B cell (primary cell): Measurements from ENCODE around the gene SIL1. TPM values are rescaled to one million over a fixed set of nuclear protein-coding genes. Genes with fewer than 3 reads are reported as not detected.

ENCODE experiments used
- ATAC-seq: fragments of 200-7000 bp; cut with Tn5 transposase; one replicate; pipeline ENCODE4 v1.10.0; 2021; ENCODE audit warnings: low read depth, mild to moderate bottlenecking, moderate number of reproducible peaks, moderate library complexity
- CTCF ChIA-PET: fragments of 350-600 bp; sonication (Branson Sonifier 250); formaldehyde crosslinking; loops from one replicate; lab custom pipeline; 2021; ENCODE audit warnings: antibody characterized with exemption, inconsistent platforms; lab: Charles Lee
- POLR2A ChIA-PET: fragments of 350-600 bp; sonication (Branson Sonifier 250); formaldehyde crosslinking; loops from one replicate; lab custom pipeline; 2021; ENCODE audit warnings: antibody characterized with exemption; lab: Charles Lee
- DNase-seq: peaks from one replicate; pipeline ENCODE4 v3.0.0; 2013
- H2AFZ ChIP-seq: 2 replicates; pipeline ENCODE4 v1.6.1; 2012; ENCODE audit warnings: mild to moderate bottlenecking, low read depth, low read length; ENCODE audit not compliant: insufficient read depth, poor library complexity, severe bottlenecking
- H3K27ac ChIP-seq, 2 donors: 1 replicate in 1 of 2; 2 replicates in 1 of 2; pipeline ENCODE4 v1.5.1; 2012 to 2013; ENCODE audit warnings: low read length in 2 of 2, mild to moderate bottlenecking in 2 of 2, moderate library complexity in 1 of 2
- H3K27me3 ChIP-seq, 4 experiments: fragments of 200-600 bp in 1 of 4; sonication (generic) in 1 of 4; replicated peaks in 1 of 4; 1 replicate in 2 of 4; 2 replicates in 2 of 4; pipeline versions ENCODE4 v1.6.1 to v1.7.0; 2013 to 2016; ENCODE audit warnings: low read length in 3 of 4, mild to moderate bottlenecking in 2 of 4, mixed read lengths in 1 of 4, moderate library complexity in 1 of 4; ENCODE audit not compliant: insufficient read depth in 4 of 4, control insufficient read depth in 3 of 4; ENCODE audit errors: control extremely low read depth in 1 of 4
- H3K36me3 ChIP-seq, 2 experiments: replicated peaks in 1 of 2; 1 replicate in 1 of 2; 2 replicates in 1 of 2; pipeline versions ENCODE4 v1.6.1 to v1.7.1; 2013; ENCODE audit warnings: low read length in 1 of 2; ENCODE audit not compliant: insufficient read depth in 2 of 2, control insufficient read depth in 1 of 2; ENCODE audit errors: control extremely low read depth in 1 of 2, extremely low read depth in 1 of 2
- H3K4me1 ChIP-seq, 2 donors: fragments of 200-600 bp in 1 of 2; sonication (generic) in 1 of 2; 1 replicate in 1 of 2; 2 replicates in 1 of 2; pipeline versions ENCODE4 v1.5.1 to v1.6.1; 2013 to 2017; ENCODE audit warnings: low read length in 2 of 2; ENCODE audit not compliant: control insufficient read depth in 2 of 2, insufficient read depth in 2 of 2
- H3K4me2 ChIP-seq: replicated peaks from 2 replicates; pipeline ENCODE3; 2012; ENCODE audit warnings: mild to moderate bottlenecking, low read depth, low read length; ENCODE audit not compliant: poor library complexity, severe bottlenecking
- H3K4me3 ChIP-seq, 5 experiments: fragments of 200-600 bp in 1 of 5; sonication (generic) in 1 of 5; 1 replicate in 3 of 5; 2 replicates in 2 of 5; pipeline versions ENCODE4 v1.5.1 to v1.7.0; 2011 to 2016; ENCODE audit warnings: low read length in 4 of 5, mild to moderate bottlenecking in 4 of 5, low read depth in 2 of 5, control low read depth in 1 of 5, moderate library complexity in 1 of 5; ENCODE audit not compliant: insufficient read depth in 1 of 5; ENCODE audit errors: control extremely low read depth in 1 of 5, extremely low read depth in 1 of 5
- H3K79me2 ChIP-seq: fragments of 200-600 bp; sonication (generic); one replicate; pipeline ENCODE4 v1.6.0; 2016; ENCODE audit warnings: low read length; ENCODE audit not compliant: control insufficient read depth, insufficient read depth
- H3K9ac ChIP-seq: fragments of 200-600 bp; sonication (generic); 2 replicates; pipeline ENCODE4 v1.6.1; 2017; ENCODE audit warnings: mild to moderate bottlenecking, low read length, moderate library complexity
- H3K9me3 ChIP-seq, 3 donors: one replicate each; pipeline versions ENCODE4 v1.6.1 to v1.7.1; 2013; ENCODE audit warnings: low read length in 2 of 3; ENCODE audit not compliant: control insufficient read depth in 2 of 3, insufficient read depth in 1 of 3; ENCODE audit errors: control extremely low read depth in 1 of 3
- H4K20me1 ChIP-seq: 2 replicates; pipeline ENCODE4 v1.6.0; 2012; ENCODE audit warnings: mild to moderate bottlenecking, low read length; ENCODE audit not compliant: insufficient read depth, control insufficient read depth, poor library complexity, severe bottlenecking
- H3K27ac Mint-ChIP-seq: one replicate; pipeline ENCODE4 v1.8.0; 2021; ENCODE audit warnings: mixed read lengths
- H3K27me3 Mint-ChIP-seq: one replicate; pipeline ENCODE4 v1.8.0; 2021; ENCODE audit warnings: mixed read lengths
- H3K4me1 Mint-ChIP-seq: one replicate; pipeline ENCODE4 v1.8.0; 2021; ENCODE audit warnings: mixed read lengths
- H3K4me3 Mint-ChIP-seq: one replicate; pipeline ENCODE4 v1.8.0; 2021; ENCODE audit warnings: mixed read lengths
- H3K9me3 Mint-ChIP-seq: one replicate; pipeline ENCODE4 v1.8.0; 2022; ENCODE audit warnings: mixed read lengths; ENCODE audit not compliant: insufficient read depth
- EZH2 ChIP-seq: IDR thresholded peaks from 2 replicates; pipeline ENCODE4 v1.6.1; 2012; ENCODE audit warnings: borderline replicate concordance, low read depth, mild to moderate bottlenecking, moderate library complexity, low read length; ENCODE audit not compliant: insufficient read depth, poor library complexity, severe bottlenecking
- WGBS: methylation state at CpG from one replicate; pipeline ENCODE4 v1.1.5; 2013; ENCODE audit warnings: missing lambda C conversion rate; ENCODE audit not compliant: insufficient coverage; 5-methylcytosine and 5-hydroxymethylcytosine counted together
- intact Hi-C: fragments of 100-400 bp; cut with micrococcal nuclease; formaldehyde crosslinking; loops from one replicate; pipeline ENCODE4 v1.10.0; 2022
- polyA minus RNA-seq: library from RNA; depleted of rRNA, polyadenylated mRNA; stranded (reverse); fragments of >200 nt; gene quantifications from 2 replicates; pipeline ENCODE4 v1.2.3, GENCODE V29; 2012
- polyA plus RNA-seq: library from polyadenylated mRNA; depleted of rRNA; stranded (reverse); fragments of >200 nt; gene quantifications from 2 replicates; pipeline ENCODE4 v1.2.3, GENCODE V29; 2012
- total RNA-seq, 2 donors: library from RNA; stranded (reverse); fragments of 120-200 nt in 1 of 2; gene quantifications; 1 replicate in 1 of 2; 2 replicates in 1 of 2; pipeline versions ENCODE4 v1.2.3 to v1.2.4, GENCODE V29; 2013 to 2022
- TF ChIP-seq, protein P1 (sequence below): fragments of 200-600 bp; IDR thresholded peaks from one replicate; pipeline ENCODE4 v1.8.0; 2022; ENCODE audit warnings: antibody characterized with exemption, mild to moderate bottlenecking

Gene SIL1
- total RNA-seq (17.9 and 19.8 TPM in 2 replicates), polyA plus RNA-seq (13.7 and 16.9 TPM in 2 replicates), polyA minus RNA-seq (22.4 and 28.6 TPM in 2 replicates)
- 12.6 TPM for total RNA-seq (2013)

DNA sequence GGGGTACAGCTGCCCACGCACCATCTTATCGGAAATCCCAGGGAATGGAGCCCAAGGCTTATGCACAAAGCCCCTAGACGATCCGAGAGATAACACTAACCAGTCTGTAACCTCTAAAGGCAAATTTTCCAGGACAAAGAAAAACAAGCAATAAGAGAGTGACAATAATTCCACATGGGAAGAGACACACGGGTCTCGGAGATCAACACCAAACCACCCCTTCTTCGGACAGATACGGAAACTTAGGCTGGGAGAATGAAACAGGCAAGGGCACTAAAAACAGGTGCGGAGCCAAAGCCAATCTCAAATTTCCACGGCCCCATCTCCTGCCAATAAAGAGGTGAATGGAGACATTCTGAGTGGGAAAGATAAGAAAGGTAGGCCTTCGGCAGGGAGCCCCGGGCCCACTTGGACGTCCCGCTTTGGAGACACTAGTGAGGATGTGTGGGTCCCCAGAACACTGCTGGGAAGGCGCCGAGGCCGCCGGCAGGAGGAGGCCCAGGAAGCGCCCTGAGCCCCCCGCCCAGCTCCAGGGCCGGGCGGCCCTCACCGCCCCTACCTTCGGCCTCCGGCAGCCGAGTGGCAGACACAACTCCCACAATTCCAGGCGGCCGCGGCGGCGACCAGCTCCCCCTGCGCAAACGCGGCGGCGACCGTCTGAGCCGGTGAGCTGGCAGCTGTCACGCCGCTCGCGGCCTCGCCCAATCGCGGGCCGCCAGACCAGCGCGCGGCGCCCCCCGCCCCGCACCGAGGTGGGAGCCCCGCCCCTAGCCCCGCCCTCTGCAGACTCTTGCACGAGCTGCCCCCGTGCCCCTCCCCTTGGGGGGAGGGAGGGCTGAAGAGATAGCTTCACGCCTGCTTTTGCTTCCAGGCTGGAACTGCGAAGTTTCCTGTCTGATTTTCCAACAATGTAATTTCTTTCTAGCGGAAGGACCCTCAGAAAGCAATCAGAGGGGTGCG lies at the start of gene SIL1:
Gene SIL1 (minus strand): TSS at position 659 of the 960 bp plus-strand sequence. CDS start 70,525 bp downstream, outside the sequence.
- intact Hi-C loops: loop anchor here (1.0 to 10.0 kb wide), 4 partner anchors 75 to 1443 kb away; partner anchors contain the start of genes HNRNPA0 and SPATA24
- DNase-seq: peak; percentile 96
- ChIA-PET CTCF (interaction anchor here (0.7 to 1.5 kb wide), 4 partner anchors 19 to 193 kb away, joined by 3 read pairs; partner anchors contain the start of gene PAIP2), POLR2A (interaction anchor here (0.9 kb wide), 1 partner anchor 96 kb away, joined by 8 read pairs; the partner anchor contains the start of gene MATR3)
- Mint-ChIP-seq H3K4me1 (peaks cover 19% of the 10 kb centered on the region), H3K9me3 (no peaks in the 10 kb centered on the region), H3K4me3 (peak within 1 kb of the TSS; percentile 88), H3K27me3 (no peaks in the 10 kb centered on the region), H3K27ac (peak within 1 kb of the TSS; percentile 87)
- H3K27me3 ChIP-seq: no peaks in the 10 kb centered on the region
- no peaks in the 10 kb centered on the region for H4K20me1 ChIP-seq
- ATAC-seq: peak; percentile 98
- no peaks in the 10 kb centered on the region for H3K9me3 ChIP-seq
- H3K9ac ChIP-seq: peak within 1 kb of the TSS; percentile 84
- WGBS: 2% methylated on average over 54 of the region's 61 CpGs
- peak within 1 kb of the TSS; percentile 92 for H3K4me2 ChIP-seq
- H3K4me3 ChIP-seq: peak within 1 kb of the TSS; percentile 56 to 90 (median 71)
- TF ChIP-seq, protein P1, sequence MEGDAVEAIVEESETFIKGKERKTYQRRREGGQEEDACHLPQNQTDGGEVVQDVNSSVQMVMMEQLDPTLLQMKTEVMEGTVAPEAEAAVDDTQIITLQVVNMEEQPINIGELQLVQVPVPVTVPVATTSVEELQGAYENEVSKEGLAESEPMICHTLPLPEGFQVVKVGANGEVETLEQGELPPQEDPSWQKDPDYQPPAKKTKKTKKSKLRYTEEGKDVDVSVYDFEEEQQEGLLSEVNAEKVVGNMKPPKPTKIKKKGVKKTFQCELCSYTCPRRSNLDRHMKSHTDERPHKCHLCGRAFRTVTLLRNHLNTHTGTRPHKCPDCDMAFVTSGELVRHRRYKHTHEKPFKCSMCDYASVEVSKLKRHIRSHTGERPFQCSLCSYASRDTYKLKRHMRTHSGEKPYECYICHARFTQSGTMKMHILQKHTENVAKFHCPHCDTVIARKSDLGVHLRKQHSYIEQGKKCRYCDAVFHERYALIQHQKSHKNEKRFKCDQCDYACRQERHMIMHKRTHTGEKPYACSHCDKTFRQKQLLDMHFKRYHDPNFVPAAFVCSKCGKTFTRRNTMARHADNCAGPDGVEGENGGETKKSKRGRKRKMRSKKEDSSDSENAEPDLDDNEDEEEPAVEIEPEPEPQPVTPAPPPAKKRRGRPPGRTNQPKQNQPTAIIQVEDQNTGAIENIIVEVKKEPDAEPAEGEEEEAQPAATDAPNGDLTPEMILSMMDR: no peak
- no peak for TF ChIP-seq EZH2
- H3K79me2 ChIP-seq: peaks cover 10% of the 10 kb centered on the region
- H3K27ac ChIP-seq: peak within 1 kb of the TSS; percentile 81 to 96
- peak within 1 kb of the TSS; percentile 87 for H2AFZ ChIP-seq
- H3K36me3 ChIP-seq: no peaks in the 10 kb centered on the region
- peaks cover 17 to 21% of the 10 kb centered on the region in 2 donors for H3K4me1 ChIP-seq
